SU-DHL-6 (cell line): ENCODE measurements around the gene PHACTR1.

Source experiments
- H2AFZ ChIP-seq: fragments of 200-600 bp; sonication (generic); 2 replicates; pipeline ENCODE4 v1.6.1; 2014; ENCODE audit warnings: low read depth, mild to moderate bottlenecking, moderate library complexity, mixed read lengths, antibody characterized with exemption, low read length; ENCODE audit not compliant: severe bottlenecking
- H3F3A ChIP-seq: fragments of 200-600 bp; shearing (Covaris generic); 2 replicates; pipeline ENCODE4 v1.6.0; 2016; ENCODE audit warnings: antibody characterized with exemption, mild to moderate bottlenecking; ENCODE audit not compliant: insufficient read depth
- H3K27ac ChIP-seq: fragments of 200-600 bp; sonication (generic); 2 replicates; pipeline ENCODE4 v1.5.1; 2016; ENCODE audit warnings: low read depth, mild to moderate bottlenecking, low read length, moderate library complexity, mixed read lengths
- H3K27me3 ChIP-seq: fragments of 200-600 bp; sonication (generic), shearing (Covaris generic); 2 replicates; pipeline ENCODE4 v1.6.0; 2014; ENCODE audit warnings: mild to moderate bottlenecking, low read length
- H3K36me3 ChIP-seq: fragments of 200-600 bp; sonication (generic); 2 replicates; pipeline ENCODE4 v1.6.1; 2014; ENCODE audit warnings: mild to moderate bottlenecking, low read length, mixed read lengths
- H3K4me2 ChIP-seq: fragments of 300-600, 200-600 bp; shearing (Covaris generic), sonication (generic); 2 replicates; pipeline ENCODE4 v1.6.0; 2014; ENCODE audit warnings: low read length, low read depth, mild to moderate bottlenecking; ENCODE audit not compliant: poor library complexity, severe bottlenecking
- H3K4me3 ChIP-seq: fragments of 200-600 bp; sonication (generic); 2 replicates; pipeline ENCODE4 v1.5.1; 2014; ENCODE audit warnings: antibody characterized with exemption, low read length, mild to moderate bottlenecking, mixed read lengths; ENCODE audit not compliant: insufficient read depth, poor library complexity, severe bottlenecking
- H3K79me2 ChIP-seq: fragments of 200-600 bp; sonication (generic); 2 replicates; pipeline ENCODE4 v1.6.1; 2014; ENCODE audit warnings: mild to moderate bottlenecking, low read length, moderate library complexity; ENCODE audit not compliant: insufficient read depth
- H3K9ac ChIP-seq: fragments of 200-600 bp; sonication (generic); 2 replicates; pipeline ENCODE4 v1.7.0; 2014; ENCODE audit warnings: mild to moderate bottlenecking, low read length
- H3K9me2 ChIP-seq: fragments of 200-600 bp; sonication (generic); replicated peaks from 2 replicates; pipeline ENCODE4 v1.6.1; 2014; ENCODE audit warnings: low read length; ENCODE audit not compliant: insufficient read depth
- H3K9me3 ChIP-seq: fragments of 200-600 bp; sonication (generic); 2 replicates; pipeline ENCODE4 v1.6.1; 2014; ENCODE audit warnings: low read length, mixed read lengths; ENCODE audit not compliant: insufficient read depth
- H4K20me1 ChIP-seq: fragments of 200-600 bp; sonication (generic); 2 replicates; pipeline ENCODE4 v1.6.1; 2014; ENCODE audit warnings: low read depth, mild to moderate bottlenecking, antibody characterized with exemption, low read length, moderate library complexity, mixed read lengths
- CTCF ChIP-seq: fragments of 200-600 bp; sonication (generic); IDR thresholded peaks from one replicate; pipeline ENCODE4 v1.5.1; 2017; ENCODE audit warnings: antibody characterized with exemption, mild to moderate bottlenecking, low read length, moderate library complexity; ENCODE audit not compliant: insufficient read depth, poor library complexity, severe bottlenecking
- EZH2phosphoT487 ChIP-seq: fragments of 200-600 bp; sonication (generic), shearing (Covaris generic); conservative IDR thresholded peaks from 2 replicates; pipeline ENCODE4 v1.6.1; 2018; ENCODE audit warnings: mild to moderate bottlenecking, antibody characterized with exemption, low read length, moderate library complexity, mixed read lengths

Gene PHACTR1

DNA sequence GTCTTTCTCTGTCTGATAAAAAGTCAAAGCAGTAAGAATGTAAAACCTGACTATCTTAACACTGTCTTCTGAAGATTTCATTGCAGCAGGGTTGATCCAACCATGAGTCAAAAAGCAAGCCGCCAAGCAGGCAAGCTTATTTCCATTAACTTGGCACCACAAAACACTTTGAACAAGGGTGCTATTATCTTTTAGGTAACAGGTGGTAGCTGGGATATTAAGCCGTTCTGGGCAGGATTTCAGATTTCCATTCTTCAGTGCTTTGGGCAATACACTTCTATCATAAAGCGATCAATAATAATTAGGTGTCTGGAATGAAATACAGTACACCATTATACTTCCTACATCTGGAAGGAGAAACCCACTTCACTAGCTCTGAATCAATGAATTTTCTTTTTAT lies 429.9 kb downstream of the PHACTR1 start:
- H3K36me3 ChIP-seq, result no peaks in the 10 kb centered on the region
- 0 out of 2 replicates have a peak, but pooled peaks cover 3% of the 10 kb centered on the region for H3K27me3 ChIP-seq
- H3K9me2 ChIP-seq, result no peaks in the 10 kb centered on the region
- H4K20me1 ChIP-seq, result no peaks in the 10 kb centered on the region
- no peaks in the 10 kb centered on the region for H3F3A ChIP-seq
- H3K9ac ChIP-seq, result no peak overlapping the region
- no peaks in the 10 kb centered on the region for H3K9me3 ChIP-seq
- H3K27ac ChIP-seq, result no peak overlapping the region
- H2AFZ ChIP-seq, result no peak overlapping the region
- no peak for TF ChIP-seq EZH2phosphoT487
- no peak for TF ChIP-seq CTCF
- no peaks in the 10 kb centered on the region for H3K79me2 ChIP-seq
- no peak overlapping the region for H3K4me3 ChIP-seq
- H3K4me2 ChIP-seq, result no peak overlapping the region

DNA sequence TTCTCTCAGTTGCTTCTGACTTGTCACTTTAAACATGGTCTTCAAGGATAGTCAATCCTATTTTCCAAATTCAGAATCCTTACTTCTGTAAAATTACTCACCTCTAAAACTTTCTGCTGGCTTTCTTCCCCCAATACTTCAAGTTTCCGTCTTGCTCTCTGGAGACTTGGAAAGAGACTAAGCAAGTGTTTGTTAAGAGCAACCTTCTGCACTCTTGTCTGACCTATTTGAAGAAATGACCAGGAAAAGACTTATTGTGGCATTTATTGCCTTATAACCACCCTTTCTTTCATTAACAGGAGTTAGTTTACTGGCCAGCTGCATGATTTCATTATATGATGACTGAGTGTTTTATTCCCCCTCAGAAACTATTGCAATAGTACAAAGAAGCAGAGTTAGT lies 430.8 kb downstream of the PHACTR1 start:
- Histone ChIP-seq H3F3A (no peaks in the 10 kb centered on the region), H3K9me2 (no peaks in the 10 kb centered on the region), H2AFZ (no peak overlapping the region), H3K9me3 (no peaks in the 10 kb centered on the region), H3K9ac (no peak overlapping the region), H4K20me1 (no peaks in the 10 kb centered on the region), H3K27me3 (0 out of 2 replicates have a peak, but pooled peaks cover 3% of the 10 kb centered on the region), H3K27ac (no peak overlapping the region), H3K36me3 (no peaks in the 10 kb centered on the region), H3K4me2 (no peak overlapping the region), H3K4me3 (no peak overlapping the region), H3K79me2 (no peaks in the 10 kb centered on the region)
- TF ChIP-seq CTCF (no peak), EZH2phosphoT487 (no peak)

- Histone ChIP-seq H3K27ac (no peak overlapping the region), H3F3A (no peaks in the 10 kb centered on the region), H3K9me3 (no peaks in the 10 kb centered on the region), H3K4me2 (no peak overlapping the region), H2AFZ (no peak overlapping the region), H3K27me3 (0 out of 2 replicates have a peak, but pooled peaks cover 3% of the 10 kb centered on the region), H4K20me1 (no peaks in the 10 kb centered on the region), H3K4me3 (no peak overlapping the region), H3K79me2 (no peaks in the 10 kb centered on the region), H3K36me3 (no peaks in the 10 kb centered on the region), H3K9ac (no peak overlapping the region), H3K9me2 (no peaks in the 10 kb centered on the region)
- TF ChIP-seq EZH2phosphoT487 (no peak), CTCF (peak; percentile 34)
Measured at GRCh38 chr6:13147782-13148181, 431.2 kb downstream of the PHACTR1 start.

GRCh38 chr6:13152764-13153163 lies 436.2 kb downstream of the PHACTR1 start:
- no peak for TF ChIP-seq EZH2phosphoT487
- TF ChIP-seq CTCF, result no peak
- Histone ChIP-seq H3K9ac (no peak overlapping the region), H2AFZ (no peak overlapping the region), H3K27me3 (0 out of 2 replicates have a peak, but pooled peaks cover 3% of the 10 kb centered on the region), H4K20me1 (no peaks in the 10 kb centered on the region), H3K9me3 (no peaks in the 10 kb centered on the region), H3K79me2 (no peaks in the 10 kb centered on the region), H3F3A (no peaks in the 10 kb centered on the region), H3K36me3 (no peaks in the 10 kb centered on the region), H3K27ac (no peak overlapping the region), H3K4me3 (no peak overlapping the region), H3K4me2 (no peak overlapping the region), H3K9me2 (no peaks in the 10 kb centered on the region)
